Measurements from ENCODE around the gene MYF5. TPM values are rescaled to one million over a fixed set of nuclear protein-coding genes. Genes with fewer than 3 reads are reported as not detected.

MYF5 gene
- total RNA-seq (2016; rRNA removed; fragmentation: Illumina TruSeq; extraction: Trizol) (not detected in 2 replicates), polyA plus RNA-seq (2011; rRNA removed) (not detected in 2 replicates), polyA minus RNA-seq (2011; rRNA and poly(A)+ RNA removed; ENCODE audit: low replicate concordance) (not detected in 2 replicates), Bru-seq, nascent RNA (not detected), BruChase-seq, experiment 1, labeled RNA remaining after a 6-hour chase (not detected), BruChase-seq, experiment 2, labeled RNA remaining after a 2-hour chase (not detected)
- total RNA-seq (2016; cell fraction: cytosol; rRNA removed; fragmentation: Illumina TruSeq; extraction: Trizol; ENCODE audit: low read depth) = not detected in 2 replicates
- not detected in 2 replicates for total RNA-seq (2016; cell fraction: insoluble cytoplasmic fraction; rRNA removed; fragmentation: Illumina TruSeq; extraction: Trizol)
- total RNA-seq (2016; cell fraction: membrane; rRNA removed; fragmentation: Illumina TruSeq; extraction: Trizol) = not detected in 2 replicates
- total RNA-seq (2016; cell fraction: nucleus; rRNA removed; fragmentation: Illumina TruSeq; extraction: Trizol) = not detected in 2 replicates
- polyA plus RNA-seq (2011; cell fraction: cytosol; rRNA removed) = not detected in 2 replicates
- not detected in 2 replicates for polyA plus RNA-seq (2011; cell fraction: nucleus; rRNA removed)
- not detected in 2 replicates for polyA plus RNA-seq (2012)
- not detected in 2 replicates for polyA plus RNA-seq (2016; cell fraction: cytosol; fragmentation: Illumina TruSeq; extraction: Trizol; ENCODE audit: low read depth)
- polyA plus RNA-seq (2016; cell fraction: insoluble cytoplasmic fraction; fragmentation: Illumina TruSeq; extraction: Trizol; ENCODE audit: low read depth) = not detected in 2 replicates
- not detected in 2 replicates for polyA plus RNA-seq (2016; cell fraction: membrane; fragmentation: Illumina TruSeq; extraction: Trizol; ENCODE audit: low read depth)
- polyA plus RNA-seq (2016; cell fraction: nucleus; fragmentation: Illumina TruSeq; extraction: Trizol; ENCODE audit: insufficient read depth, low read depth) = not detected in 2 replicates
- polyA minus RNA-seq (2011; cell fraction: cytosol; rRNA and poly(A)+ RNA removed) = not detected in 2 replicates
- not detected in 2 replicates for polyA minus RNA-seq (2011; cell fraction: nucleus; rRNA and poly(A)+ RNA removed)
- long read RNA-seq, experiment 1 = 0 reads
- long read RNA-seq, experiment 2 = 0 reads

DNA sequence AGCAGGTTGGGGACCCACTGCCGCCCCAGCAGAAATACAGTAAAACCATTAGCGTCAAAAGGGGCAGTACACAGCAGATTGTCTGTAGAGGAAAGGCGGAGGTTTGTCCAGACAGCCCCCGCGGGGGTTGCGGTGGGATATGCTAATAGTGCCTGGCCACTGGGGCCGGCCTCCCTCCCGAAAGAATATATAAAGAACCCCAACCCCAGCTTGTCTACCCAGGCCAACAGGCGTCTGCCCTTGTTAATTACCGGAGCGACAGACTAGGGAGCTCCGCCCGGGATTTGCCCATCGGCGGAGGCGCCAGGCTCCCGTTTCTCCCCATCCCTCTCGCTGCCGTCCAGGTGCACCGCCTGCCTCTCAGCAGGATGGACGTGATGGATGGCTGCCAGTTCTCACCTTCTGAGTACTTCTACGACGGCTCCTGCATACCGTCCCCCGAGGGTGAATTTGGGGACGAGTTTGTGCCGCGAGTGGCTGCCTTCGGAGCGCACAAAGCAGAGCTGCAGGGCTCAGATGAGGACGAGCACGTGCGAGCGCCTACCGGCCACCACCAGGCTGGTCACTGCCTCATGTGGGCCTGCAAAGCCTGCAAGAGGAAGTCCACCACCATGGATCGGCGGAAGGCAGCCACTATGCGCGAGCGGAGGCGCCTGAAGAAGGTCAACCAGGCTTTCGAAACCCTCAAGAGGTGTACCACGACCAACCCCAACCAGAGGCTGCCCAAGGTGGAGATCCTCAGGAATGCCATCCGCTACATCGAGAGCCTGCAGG is at the start of gene MYF5:
Gene MYF5, plus strand, starts transcription at position 217 of the 774 bp plus-strand sequence. Its CDS starts 152 bp downstream, at position 369.
- no peak for FAIRE-seq
- CTCF ChIA-PET (ENCODE audit: low intra/inter-chr PET ratio, low total read pairs) = no interaction called here
- Histone ChIP-seq H3K27me3 (ENCODE audit: control insufficient read depth in 1 of 2, insufficient read depth in 2 of 2, low read length in 2 of 2) (peaks cover 0 to 3% of the 10 kb centered on the region in 2 experiments; a peak in 2 of 5 replicates), H4K20me1 (ENCODE audit: insufficient read depth, low read length) (no peaks in the 10 kb centered on the region), H2AFZ (ENCODE audit: low read length) (no peak within 1 kb of the TSS), H3K79me2 (ENCODE audit: insufficient read depth, low read length) (no peaks in the 10 kb centered on the region), H3K4me2 (ENCODE audit: low read depth, low read length) (no peak within 1 kb of the TSS), H3K27ac (ENCODE audit: extremely low read length, insufficient read depth, low read length) (no peak within 1 kb of the TSS), H3K4me1 (ENCODE audit: insufficient read depth, low read length) (no peaks in the 10 kb centered on the region), H3K9ac (ENCODE audit: insufficient read depth, low read depth, low read length) (no peak within 1 kb of the TSS), H3K36me3 (replicated peaks in 1 of 2; ENCODE audit: control insufficient read depth in 1 of 2, insufficient read depth in 2 of 2, low read length in 2 of 2) (no peaks in the 10 kb centered on the region), H3K9me3 (ENCODE audit: low read length) (no peaks in the 10 kb centered on the region), H3K4me3 (replicated peaks in 1 of 3; ENCODE audit: insufficient read depth in 1 of 3, low read depth in 2 of 3, low read length in 3 of 3) (no peak within 1 kb of the TSS)
- POLR2A ChIA-PET = no interaction called here
- intact Hi-C loops (cut with micrococcal nuclease; ENCODE audit: unreplicated experiment) (no loop called here), in situ Hi-C loops (cut with HindIII; ENCODE audit: extremely low pct_ligation_motif_present, low pct_unique_long_range_greater_than_20kb) (no loop called here)
- BruUV-seq (replicated peaks) = no TSS peak
- WGBS (ENCODE audit: low lambda C conversion rate) = 69% methylated on average over 33 of the region's 45 CpGs
- TF ChIP-seq ARID4A (CRISPR knock-in tag; IDR thresholded peaks at IDR 0.05; ENCODE audit: borderline replicate concordance) = no peak
- TF ChIP-seq MYC (CRISPR knock-in tag; IDR thresholded peaks at IDR 0.05; ENCODE audit: borderline replicate concordance) = no peak
- no peak for TF ChIP-seq KDM3A (CRISPR knock-in tag; IDR thresholded peaks at IDR 0.05; ENCODE audit: low read depth)
- no peak for TF ChIP-seq CEBPG (CRISPR knock-in tag; IDR thresholded peaks at IDR 0.05)
- no peak for TF ChIP-seq ZBTB21 (CRISPR knock-in tag; IDR thresholded peaks at IDR 0.05)
- ATAC-seq = no peak
- DNase-seq (ENCODE audit: low spot score) = no peak
